Nephron progenitor cell (in vitro differentiated cells): ENCODE results near the gene TRIM2.

Experiments
- DNase-seq: peaks from one replicate; pipeline ENCODE4 v3.0.0; 2021
- H3K27ac Mint-ChIP-seq: 2 replicates; pipeline ENCODE4 v1.8.0; 2021; ENCODE audit warnings: mild to moderate bottlenecking, moderate library complexity, mixed read lengths
- H3K27me3 Mint-ChIP-seq: 2 replicates; pipeline ENCODE4 v1.8.0; 2021; ENCODE audit warnings: mild to moderate bottlenecking, low read depth, mixed read lengths; ENCODE audit not compliant: poor library complexity
- H3K36me3 Mint-ChIP-seq: 2 replicates; pipeline ENCODE4 v1.8.0; 2021; ENCODE audit warnings: low read depth, mixed read lengths
- H3K4me1 Mint-ChIP-seq: 2 replicates; pipeline ENCODE4 v1.8.0; 2021; ENCODE audit warnings: mixed read lengths
- H3K4me3 Mint-ChIP-seq: 2 replicates; pipeline ENCODE4 v1.8.0; 2021; ENCODE audit warnings: mild to moderate bottlenecking, moderate library complexity, mixed read lengths
- H3K9me3 Mint-ChIP-seq: 2 replicates; pipeline ENCODE4 v1.8.0; 2021; ENCODE audit warnings: mild to moderate bottlenecking, moderate library complexity, mixed read lengths
- CTCF ChIP-seq: fragments of 200-600 bp; sonication (generic); IDR thresholded peaks from 2 replicates; pipeline ENCODE4 v1.5.0; 2021; ENCODE audit warnings: antibody characterized with exemption

The TRIM2 gene

GRCh38 chr4:153183146-153183545 lies 21.1 kb upstream of the TRIM2 start:
- Mint-ChIP-seq H3K4me1 (peaks cover 53% of the 10 kb centered on the region), H3K36me3 (no peaks in the 10 kb centered on the region), H3K27ac (no peak overlapping the region), H3K4me3 (no peak overlapping the region), H3K9me3 (no peaks in the 10 kb centered on the region), H3K27me3 (peaks cover 7% of the 10 kb centered on the region)
- no peak for TF ChIP-seq CTCF
- no peak for DNase-seq

GRCh38 chr4:153185331-153185852 lies 18.9 kb upstream of the TRIM2 start:
- peaks cover 54% of the 10 kb centered on the region for H3K4me1 Mint-ChIP-seq
- DNase-seq: no peak
- H3K27me3 Mint-ChIP-seq: peaks cover 13% of the 10 kb centered on the region
- H3K36me3 Mint-ChIP-seq: no peaks in the 10 kb centered on the region
- no peak for TF ChIP-seq CTCF
- H3K9me3 Mint-ChIP-seq: no peaks in the 10 kb centered on the region
- H3K4me3 Mint-ChIP-seq: no peak overlapping the region
- peak overlapping the region; percentile 48 for H3K27ac Mint-ChIP-seq

GRCh38 chr4:153186046-153186728 lies 18.1 kb upstream of the TRIM2 start:
- Mint-ChIP-seq H3K9me3 (no peaks in the 10 kb centered on the region), H3K4me3 (no peak overlapping the region), H3K27me3 (peaks cover 14% of the 10 kb centered on the region), H3K36me3 (no peaks in the 10 kb centered on the region), H3K27ac (peak overlapping the region; percentile 64), H3K4me1 (peaks cover 52% of the 10 kb centered on the region)
- TF ChIP-seq CTCF: no peak
- no peak for DNase-seq

GRCh38 chr4:153189016-153189801 lies 15.0 kb upstream of the TRIM2 start:
- Mint-ChIP-seq H3K4me3 (no peak overlapping the region), H3K27me3 (peaks cover 13% of the 10 kb centered on the region), H3K36me3 (no peaks in the 10 kb centered on the region), H3K27ac (no peak overlapping the region), H3K4me1 (peaks cover 45% of the 10 kb centered on the region), H3K9me3 (no peaks in the 10 kb centered on the region)
- TF ChIP-seq CTCF: no peak
- no peak for DNase-seq

- no peak for DNase-seq
- no peaks in the 10 kb centered on the region for H3K9me3 Mint-ChIP-seq
- peaks cover 18% of the 10 kb centered on the region for H3K27me3 Mint-ChIP-seq
- H3K36me3 Mint-ChIP-seq: no peaks in the 10 kb centered on the region
- TF ChIP-seq CTCF: no peak
- H3K4me1 Mint-ChIP-seq: peaks cover 28% of the 10 kb centered on the region
- no peak overlapping the region for H3K27ac Mint-ChIP-seq
- H3K4me3 Mint-ChIP-seq: no peak overlapping the region
Measured at GRCh38 chr4:153191795-153192363, 12.4 kb upstream of the TRIM2 start.
